CD14-positive monocyte (primary cell): Measurements from ENCODE around the gene YJU2. TPM values are rescaled to one million over a fixed set of nuclear protein-coding genes. Genes with fewer than 3 reads are reported as not detected.

Source experiments
- DNase-seq, 3 donors: peaks; one replicate each; pipeline ENCODE4 v3.0.0-alpha.2; 2011 to 2022
- H2AFZ ChIP-seq: 2 replicates; pipeline ENCODE4 v1.6.0; 2012; ENCODE audit warnings: mild to moderate bottlenecking, low read depth, low read length, inconsistent platforms; ENCODE audit not compliant: insufficient read depth, poor library complexity, severe bottlenecking
- H3K27ac ChIP-seq, 2 donors: 1 replicate in 1 of 2; 2 replicates in 1 of 2; pipeline ENCODE4 v1.5.1; 2012 to 2013; ENCODE audit warnings: low read length in 2 of 2, control low read depth in 1 of 2, inconsistent platforms in 1 of 2, low read depth in 1 of 2, mild to moderate bottlenecking in 1 of 2
- H3K27me3 ChIP-seq, 2 donors: one replicate each; pipeline versions ENCODE4 v1.6.0 to v1.6.1; 2011 to 2013; ENCODE audit warnings: low read length in 2 of 2; ENCODE audit not compliant: control insufficient read depth in 2 of 2, insufficient read depth in 2 of 2
- H3K36me3 ChIP-seq, 2 donors: replicated peaks in 1 of 2; 1 replicate in 1 of 2; 2 replicates in 1 of 2; pipeline versions ENCODE4 v1.5.1 to v1.6.1; 2012 to 2013; ENCODE audit warnings: low read length in 2 of 2, control low read depth in 1 of 2, inconsistent platforms in 1 of 2, mild to moderate bottlenecking in 1 of 2; ENCODE audit not compliant: insufficient read depth in 2 of 2, control insufficient read depth in 1 of 2
- H3K4me1 ChIP-seq, 2 donors: 1 replicate in 1 of 2; 2 replicates in 1 of 2; pipeline versions ENCODE4 v1.5.1 to v1.6.1; 2012 to 2013; ENCODE audit warnings: low read length in 2 of 2, control low read depth in 1 of 2, inconsistent platforms in 1 of 2, mild to moderate bottlenecking in 1 of 2, moderate library complexity in 1 of 2; ENCODE audit not compliant: insufficient read depth in 2 of 2, control insufficient read depth in 1 of 2
- H3K4me2 ChIP-seq: replicated peaks from 2 replicates; pipeline ENCODE3; 2012; ENCODE audit warnings: low read length, moderate library complexity, mild to moderate bottlenecking; ENCODE audit not compliant: poor library complexity, severe bottlenecking; ENCODE audit errors: extremely low read depth
- H3K4me3 ChIP-seq, 3 experiments: fragments of 200-600 bp in 1 of 3; sonication (generic) in 1 of 3; replicated peaks in 1 of 3; 1 replicate in 2 of 3; 2 replicates in 1 of 3; pipeline ENCODE4 v1.5.1; 2011 to 2013; ENCODE audit warnings: low read length in 3 of 3, mild to moderate bottlenecking in 3 of 3, control low read depth in 2 of 3, low read depth in 2 of 3, inconsistent platforms in 1 of 3, moderate library complexity in 1 of 3
- H3K79me2 ChIP-seq: 2 replicates; pipeline ENCODE4 v1.6.0; 2012; ENCODE audit warnings: mild to moderate bottlenecking, control low read depth, inconsistent platforms, low read length, moderate library complexity; ENCODE audit not compliant: insufficient read depth
- H3K9ac ChIP-seq: 2 replicates; pipeline ENCODE4 v1.6.0; 2017; ENCODE audit warnings: low read length, mild to moderate bottlenecking; ENCODE audit not compliant: insufficient read depth, poor library complexity, severe bottlenecking
- H3K9me3 ChIP-seq, 2 donors: replicated peaks in 1 of 2; 1 replicate in 1 of 2; 2 replicates in 1 of 2; pipeline versions ENCODE4 v1.5.1 to v1.6.1; 2012 to 2013; ENCODE audit warnings: low read length in 2 of 2, control low read depth in 1 of 2; ENCODE audit not compliant: control insufficient read depth in 1 of 2, insufficient read depth in 1 of 2
- H4K20me1 ChIP-seq: 2 replicates; pipeline ENCODE4 v1.6.0; 2012; ENCODE audit warnings: mild to moderate bottlenecking, low read length, control low read depth, moderate library complexity; ENCODE audit not compliant: insufficient read depth
- H3K27ac Mint-ChIP-seq, 7 donors: one replicate each; pipeline ENCODE4 v1.8.0; 2020; ENCODE audit warnings: mild to moderate bottlenecking in 7 of 7, mixed read lengths in 7 of 7, moderate library complexity in 6 of 7, inconsistent platforms in 2 of 7
- H3K27me3 Mint-ChIP-seq, 3 donors: one replicate each; pipeline ENCODE4 v1.8.0; 2021 to 2022; ENCODE audit warnings: low read depth in 3 of 3, mild to moderate bottlenecking in 3 of 3, mixed read lengths in 3 of 3, moderate library complexity in 3 of 3, inconsistent platforms in 1 of 3
- H3K36me3 Mint-ChIP-seq, 2 donors: one replicate each; pipeline ENCODE4 v1.8.0; 2020; ENCODE audit warnings: mixed read lengths in 2 of 2, inconsistent platforms in 1 of 2, mild to moderate bottlenecking in 1 of 2
- H3K4me1 Mint-ChIP-seq: one replicate; pipeline ENCODE4 v1.8.0; 2020; ENCODE audit warnings: mild to moderate bottlenecking, mixed read lengths
- H3K4me3 Mint-ChIP-seq, 2 donors: one replicate each; pipeline ENCODE4 v1.8.0; 2020; ENCODE audit warnings: mild to moderate bottlenecking in 2 of 2, mixed read lengths in 2 of 2, moderate library complexity in 1 of 2
- H3K9me3 Mint-ChIP-seq, 7 donors: one replicate each; pipeline ENCODE4 v1.8.0; 2020 to 2022; ENCODE audit warnings: mixed read lengths in 7 of 7, mild to moderate bottlenecking in 6 of 7, moderate library complexity in 6 of 7, inconsistent platforms in 2 of 7
- WGBS: methylation state at CpG from one replicate; pipeline ENCODE4 v1.1.5; 2013; ENCODE audit warnings: missing lambda C conversion rate; ENCODE audit not compliant: insufficient coverage; 5-methylcytosine and 5-hydroxymethylcytosine counted together
- intact Hi-C, 2 donors: fragments of 100-400 bp; cut with micrococcal nuclease; formaldehyde crosslinking; loops; one replicate each; pipeline versions ENCODE4 v1.15.0 to v1.15.1; 2023
- polyA plus RNA-seq, 3 donors: library from polyadenylated mRNA; depleted of rRNA in 1 of 3; unstranded in 2 of 3; stranded (reverse) in 1 of 3; fragments of 300-500 nt in 2 of 3; fragments of >200 nt in 1 of 3; fragmentation: Illumina TruSeq in 2 of 3; gene quantifications; 1 replicate in 2 of 3; 2 replicates in 1 of 3; pipeline ENCODE4 v1.2.3, GENCODE V29; 2012 to 2021
- TF ChIP-seq, protein P1 (sequence below): fragments of 200-600 bp; IDR thresholded peaks from one replicate; pipeline ENCODE4 v1.8.0; 2022; ENCODE audit warnings: antibody characterized with exemption, mild to moderate bottlenecking

Gene YJU2
- polyA plus RNA-seq, 3 donors: 8.6 to 19.3 (median 13.4) TPM

DNA sequence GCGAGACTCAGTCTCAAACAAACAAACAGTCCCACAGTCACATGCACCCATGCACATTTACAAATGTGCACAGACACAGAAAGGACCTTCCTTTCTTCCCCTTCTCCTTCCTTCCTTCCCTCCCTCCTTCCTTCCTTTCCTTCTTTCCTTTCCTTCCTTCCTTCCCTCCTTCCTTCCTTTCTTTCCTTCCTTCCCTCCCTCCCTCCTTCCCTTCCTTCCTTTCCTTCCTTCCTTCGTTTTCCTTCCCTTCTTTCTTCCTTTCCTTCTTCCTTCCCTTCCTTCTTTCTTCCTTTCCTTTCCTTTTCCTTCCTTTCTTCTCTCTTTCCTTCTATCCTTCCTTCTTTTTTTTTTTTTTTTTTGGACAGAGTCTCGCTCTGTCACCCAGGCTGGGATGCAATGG lies 33.8 kb upstream of the YJU2 start:
- no peak overlapping the region for H3K27ac Mint-ChIP-seq
- TF ChIP-seq, protein P1, sequence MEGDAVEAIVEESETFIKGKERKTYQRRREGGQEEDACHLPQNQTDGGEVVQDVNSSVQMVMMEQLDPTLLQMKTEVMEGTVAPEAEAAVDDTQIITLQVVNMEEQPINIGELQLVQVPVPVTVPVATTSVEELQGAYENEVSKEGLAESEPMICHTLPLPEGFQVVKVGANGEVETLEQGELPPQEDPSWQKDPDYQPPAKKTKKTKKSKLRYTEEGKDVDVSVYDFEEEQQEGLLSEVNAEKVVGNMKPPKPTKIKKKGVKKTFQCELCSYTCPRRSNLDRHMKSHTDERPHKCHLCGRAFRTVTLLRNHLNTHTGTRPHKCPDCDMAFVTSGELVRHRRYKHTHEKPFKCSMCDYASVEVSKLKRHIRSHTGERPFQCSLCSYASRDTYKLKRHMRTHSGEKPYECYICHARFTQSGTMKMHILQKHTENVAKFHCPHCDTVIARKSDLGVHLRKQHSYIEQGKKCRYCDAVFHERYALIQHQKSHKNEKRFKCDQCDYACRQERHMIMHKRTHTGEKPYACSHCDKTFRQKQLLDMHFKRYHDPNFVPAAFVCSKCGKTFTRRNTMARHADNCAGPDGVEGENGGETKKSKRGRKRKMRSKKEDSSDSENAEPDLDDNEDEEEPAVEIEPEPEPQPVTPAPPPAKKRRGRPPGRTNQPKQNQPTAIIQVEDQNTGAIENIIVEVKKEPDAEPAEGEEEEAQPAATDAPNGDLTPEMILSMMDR: no peak

DNA sequence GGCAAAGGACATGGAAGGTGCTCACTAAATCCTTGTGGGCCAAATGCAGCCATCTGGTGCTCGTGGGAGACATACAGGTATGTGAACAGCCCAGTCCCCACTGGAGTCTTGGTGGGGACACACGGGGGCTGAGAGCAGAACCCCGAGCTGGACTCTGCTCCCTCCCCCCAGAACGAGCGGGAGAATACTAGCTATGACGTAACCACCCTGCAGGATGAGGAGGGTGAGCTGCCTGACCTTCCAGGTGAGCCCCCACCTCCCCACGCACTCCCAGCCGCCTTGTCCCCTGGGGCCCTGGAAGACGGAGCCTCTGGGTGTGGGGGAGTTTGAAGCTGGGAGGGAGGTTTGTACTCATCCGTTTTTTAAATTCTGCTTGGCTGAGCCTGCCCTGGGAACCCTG lies 31.1 kb upstream of the YJU2 start:
- no peaks in the 10 kb centered on the region for H3K4me1 ChIP-seq
- H3K9me3 ChIP-seq: peaks cover 4 to 9% of the 10 kb centered on the region in 2 donors
- no peaks in the 10 kb centered on the region for H3K27me3 ChIP-seq
- H4K20me1 ChIP-seq: no peaks in the 10 kb centered on the region
- WGBS: 80% methylated on average over 2 of the region's 10 CpGs
- no peak overlapping the region for H3K27ac ChIP-seq
- Mint-ChIP-seq H3K27ac (no peak overlapping the region), H3K27me3 (peaks cover 0 to 4% (median 2%) of the 10 kb centered on the region in 3 donors), H3K4me1 (no peaks in the 10 kb centered on the region), H3K4me3 (no peak overlapping the region), H3K9me3 (peaks cover 2 to 14% (median 6%) of the 10 kb centered on the region in 7 donors), H3K36me3 (no peaks in the 10 kb centered on the region)
- no peaks in the 10 kb centered on the region for H3K79me2 ChIP-seq
- H3K9ac ChIP-seq: no peak overlapping the region
- H3K36me3 ChIP-seq: no peaks in the 10 kb centered on the region
- H2AFZ ChIP-seq: no peak overlapping the region
- TF ChIP-seq, protein P1: no peak
- DNase-seq: no peak
- intact Hi-C loops: no loop called here
- no peak overlapping the region for H3K4me3 ChIP-seq
- no peak overlapping the region for H3K4me2 ChIP-seq

More for the DNA sequence above, 33.8 kb upstream of the YJU2 start:
- DNase-seq: no peak
- Histone ChIP-seq H3K79me2 (no peaks in the 10 kb centered on the region), H2AFZ (no peak overlapping the region), H3K4me3 (no peak overlapping the region), H3K9ac (no peak overlapping the region), H3K4me1 (no peaks in the 10 kb centered on the region), H3K9me3 (peaks cover 4 to 9% of the 10 kb centered on the region in 2 donors), H3K4me2 (no peak overlapping the region), H3K36me3 (no peaks in the 10 kb centered on the region), H4K20me1 (no peaks in the 10 kb centered on the region), H3K27ac (no peak overlapping the region), H3K27me3 (no peaks in the 10 kb centered on the region)
- peaks cover 2 to 12% (median 6%) of the 10 kb centered on the region in 7 donors for H3K9me3 Mint-ChIP-seq
- WGBS: 71% methylated on average over 2 of the region's 3 CpGs
- H3K4me1 Mint-ChIP-seq: no peaks in the 10 kb centered on the region
- peaks cover 2 to 3% (median 3%) of the 10 kb centered on the region in 3 donors for H3K27me3 Mint-ChIP-seq
- intact Hi-C loops: no loop called here
- H3K36me3 Mint-ChIP-seq: no peaks in the 10 kb centered on the region
- H3K4me3 Mint-ChIP-seq: no peak overlapping the region
